ENCODE data around the gene RABL3.
A peak's percentile ranks its signal among the peaks of the same experiment; 100 is the strongest.
"Not testable (repeated sequence)": the region's sequence is repeated elsewhere in the genome, so short reads cannot be mapped to it uniquely, and the experiment has no call there.

RABL3 gene

GRCh38 chr3:120742198-120742848, at the start of gene RABL3, which contains the start of gene GTF2E1:
Gene RABL3, minus strand, starts transcription at chr3:120742516. Its CDS starts 9 bp downstream, at chr3:120742507.
Gene GTF2E1, plus strand, starts transcription at chr3:120742744. Its CDS starts 7,809 bp downstream, at chr3:120750553.
- Histone ChIP-seq H3K9ac (ENCODE audit: low read depth, low read length) (peak within 1 kb of the TSS; percentile 94), H3K27ac (ENCODE audit: low read length) (peak within 1 kb of the TSS; percentile 31), H3K4me3 (ENCODE audit: low read length) (peak within 1 kb of the TSS; percentile 91), H3K9me3 (ENCODE audit: insufficient read depth, low read depth, low read length) (peaks cover 15% of the 10 kb centered on the region; the same call in 1 of the 2 replicates), H3K27me3 (ENCODE audit: insufficient read depth, low read length) (no peaks in the 10 kb centered on the region), H3K4me1 (ENCODE audit: insufficient read depth, low read length) (peaks cover 14% of the 10 kb centered on the region), H3K36me3 (ENCODE audit: insufficient read depth, low read depth, low read length) (peaks cover 12% of the 10 kb centered on the region)

- H3K4me1 ChIP-seq (ENCODE audit: insufficient read depth, low read length) = peaks cover 3% of the 10 kb centered on the region; the same call in 1 of the 2 replicates
- no peaks in the 10 kb centered on the region for H3K27me3 ChIP-seq (ENCODE audit: insufficient read depth, low read length)
- no peak overlapping the region for H3K27ac ChIP-seq (ENCODE audit: low read length)
- no peak overlapping the region for H3K9ac ChIP-seq (ENCODE audit: low read depth, low read length)
- H3K9me3 ChIP-seq (ENCODE audit: insufficient read depth, low read depth, low read length) = no peaks in the 10 kb centered on the region
- H3K36me3 ChIP-seq (ENCODE audit: insufficient read depth, low read depth, low read length) = no peaks in the 10 kb centered on the region
- H3K4me3 ChIP-seq (ENCODE audit: low read length) = no peak overlapping the region
Measured at GRCh38 chr3:120791913-120792312, 49.6 kb upstream of the RABL3 start.

GRCh38 chr3:120791010-120791409, 48.7 kb upstream of the RABL3 start:
- Histone ChIP-seq H3K27ac (ENCODE audit: low read length) (no peak overlapping the region), H3K27me3 (ENCODE audit: insufficient read depth, low read length) (no peaks in the 10 kb centered on the region), H3K4me1 (ENCODE audit: insufficient read depth, low read length) (peaks cover 3% of the 10 kb centered on the region; the same call in 1 of the 2 replicates), H3K9ac (ENCODE audit: low read depth, low read length) (no peak overlapping the region), H3K36me3 (ENCODE audit: insufficient read depth, low read depth, low read length) (no peaks in the 10 kb centered on the region), H3K4me3 (ENCODE audit: low read length) (no peak overlapping the region), H3K9me3 (ENCODE audit: insufficient read depth, low read depth, low read length) (no peaks in the 10 kb centered on the region)

- not testable (repeated sequence) for H3K27ac ChIP-seq (ENCODE audit: low read length); H3K4me1 ChIP-seq (ENCODE audit: insufficient read depth, low read length); H3K9me3 ChIP-seq (ENCODE audit: insufficient read depth, low read depth, low read length); H3K4me3 ChIP-seq (ENCODE audit: low read length); H3K27me3 ChIP-seq (ENCODE audit: insufficient read depth, low read length); H3K9ac ChIP-seq (ENCODE audit: low read depth, low read length)
- H3K36me3 ChIP-seq (ENCODE audit: insufficient read depth, low read depth, low read length) = peaks cover 18% of the 10 kb centered on the region
Measured at GRCh38 chr3:120785832-120786231, 43.5 kb upstream of the RABL3 start.

- Histone ChIP-seq H3K4me3 (ENCODE audit: low read length) (no peak overlapping the region), H3K27ac (ENCODE audit: low read length) (no peak overlapping the region), H3K36me3 (ENCODE audit: insufficient read depth, low read depth, low read length) (peaks cover 58% of the 10 kb centered on the region), H3K27me3 (ENCODE audit: insufficient read depth, low read length) (no peaks in the 10 kb centered on the region), H3K9me3 (ENCODE audit: insufficient read depth, low read depth, low read length) (no peaks in the 10 kb centered on the region), H3K4me1 (ENCODE audit: insufficient read depth, low read length) (no peaks in the 10 kb centered on the region), H3K9ac (ENCODE audit: low read depth, low read length) (no peak overlapping the region)
Measured at GRCh38 chr3:120780977-120781376, 38.7 kb upstream of the RABL3 start.

- Histone ChIP-seq H3K27me3 (ENCODE audit: insufficient read depth, low read length) (no peaks in the 10 kb centered on the region), H3K4me1 (ENCODE audit: insufficient read depth, low read length) (no peaks in the 10 kb centered on the region), H3K27ac (ENCODE audit: low read length) (no peak overlapping the region), H3K9ac (ENCODE audit: low read depth, low read length) (no peak overlapping the region), H3K36me3 (ENCODE audit: insufficient read depth, low read depth, low read length) (peaks cover 80% of the 10 kb centered on the region), H3K4me3 (ENCODE audit: low read length) (no peak overlapping the region), H3K9me3 (ENCODE audit: insufficient read depth, low read depth, low read length) (no peaks in the 10 kb centered on the region)
Measured at GRCh38 chr3:120778776-120779175, 36.5 kb upstream of the RABL3 start.

GRCh38 chr3:120775411-120775810, 33.1 kb upstream of the RABL3 start:
- no peak overlapping the region for H3K9ac ChIP-seq (ENCODE audit: low read depth, low read length)
- H3K4me1 ChIP-seq (ENCODE audit: insufficient read depth, low read length) = peaks cover 8% of the 10 kb centered on the region; the same call in 1 of the 2 replicates
- no peaks in the 10 kb centered on the region for H3K27me3 ChIP-seq (ENCODE audit: insufficient read depth, low read length)
- no peaks in the 10 kb centered on the region for H3K9me3 ChIP-seq (ENCODE audit: insufficient read depth, low read depth, low read length)
- peaks cover 88% of the 10 kb centered on the region for H3K36me3 ChIP-seq (ENCODE audit: insufficient read depth, low read depth, low read length)
- H3K27ac ChIP-seq (ENCODE audit: low read length) = no peak overlapping the region
- H3K4me3 ChIP-seq (ENCODE audit: low read length) = no peak overlapping the region

GRCh38 chr3:120773932-120774331, 31.6 kb upstream of the RABL3 start:
- H3K9ac ChIP-seq (ENCODE audit: low read depth, low read length) = no peak overlapping the region
- peaks cover 8% of the 10 kb centered on the region; the same call in 1 of the 2 replicates for H3K4me1 ChIP-seq (ENCODE audit: insufficient read depth, low read length)
- no peak overlapping the region for H3K27ac ChIP-seq (ENCODE audit: low read length)
- peaks cover 75% of the 10 kb centered on the region for H3K36me3 ChIP-seq (ENCODE audit: insufficient read depth, low read depth, low read length)
- H3K4me3 ChIP-seq (ENCODE audit: low read length) = no peak overlapping the region
- no peaks in the 10 kb centered on the region for H3K27me3 ChIP-seq (ENCODE audit: insufficient read depth, low read length)
- no peaks in the 10 kb centered on the region for H3K9me3 ChIP-seq (ENCODE audit: insufficient read depth, low read depth, low read length)

- H3K36me3 ChIP-seq (ENCODE audit: insufficient read depth, low read depth, low read length) = peaks cover 64% of the 10 kb centered on the region
Measured at GRCh38 chr3:120772081-120772480, 29.8 kb upstream of the RABL3 start.

GRCh38 chr3:120770891-120771290, 28.6 kb upstream of the RABL3 start:
- no peaks in the 10 kb centered on the region for H3K27me3 ChIP-seq (ENCODE audit: insufficient read depth, low read length)
- peaks cover 52% of the 10 kb centered on the region for H3K36me3 ChIP-seq (ENCODE audit: insufficient read depth, low read depth, low read length)
- H3K9me3 ChIP-seq (ENCODE audit: insufficient read depth, low read depth, low read length) = no peaks in the 10 kb centered on the region
- peaks cover 8% of the 10 kb centered on the region; the same call in 1 of the 2 replicates for H3K4me1 ChIP-seq (ENCODE audit: insufficient read depth, low read length)
- H3K4me3 ChIP-seq (ENCODE audit: low read length) = no peak overlapping the region
- H3K9ac ChIP-seq (ENCODE audit: low read depth, low read length) = peak overlapping the region; percentile 26; the same call in 1 of the 2 replicates
- H3K27ac ChIP-seq (ENCODE audit: low read length) = no peak overlapping the region

More at GRCh38 chr3:120772081-120772480, 29.8 kb upstream of the RABL3 start:
- no peak overlapping the region for H3K9ac ChIP-seq (ENCODE audit: low read depth, low read length)
- H3K9me3 ChIP-seq (ENCODE audit: insufficient read depth, low read depth, low read length) = no peaks in the 10 kb centered on the region
- H3K4me1 ChIP-seq (ENCODE audit: insufficient read depth, low read length) = peaks cover 8% of the 10 kb centered on the region; the same call in 1 of the 2 replicates
- H3K27ac ChIP-seq (ENCODE audit: low read length) = no peak overlapping the region
- no peaks in the 10 kb centered on the region for H3K27me3 ChIP-seq (ENCODE audit: insufficient read depth, low read length)
- H3K4me3 ChIP-seq (ENCODE audit: low read length) = no peak overlapping the region

- Histone ChIP-seq H3K4me1 (ENCODE audit: insufficient read depth, low read length) (peaks cover 16% of the 10 kb centered on the region), H3K27ac (ENCODE audit: low read length) (no peak overlapping the region)
Measured at GRCh38 chr3:120769436-120769835, 27.1 kb upstream of the RABL3 start.

GRCh38 chr3:120767106-120767505, 24.8 kb upstream of the RABL3 start:
- H3K4me1 ChIP-seq (ENCODE audit: insufficient read depth, low read length) = peaks cover 24% of the 10 kb centered on the region
- H3K36me3 ChIP-seq (ENCODE audit: insufficient read depth, low read depth, low read length) = peaks cover 17% of the 10 kb centered on the region; the same call in 1 of the 2 replicates
- no peak overlapping the region for H3K27ac ChIP-seq (ENCODE audit: low read length)
- H3K9ac ChIP-seq (ENCODE audit: low read depth, low read length) = no peak overlapping the region
- H3K9me3 ChIP-seq (ENCODE audit: insufficient read depth, low read depth, low read length) = no peaks in the 10 kb centered on the region
- no peaks in the 10 kb centered on the region for H3K27me3 ChIP-seq (ENCODE audit: insufficient read depth, low read length)
- H3K4me3 ChIP-seq (ENCODE audit: low read length) = no peak overlapping the region

More at GRCh38 chr3:120769436-120769835, 27.1 kb upstream of the RABL3 start:
- Histone ChIP-seq H3K4me3 (ENCODE audit: low read length) (no peak overlapping the region), H3K9me3 (ENCODE audit: insufficient read depth, low read depth, low read length) (no peaks in the 10 kb centered on the region), H3K36me3 (ENCODE audit: insufficient read depth, low read depth, low read length) (peaks cover 37% of the 10 kb centered on the region), H3K9ac (ENCODE audit: low read depth, low read length) (no peak overlapping the region), H3K27me3 (ENCODE audit: insufficient read depth, low read length) (no peaks in the 10 kb centered on the region)
